AG10803 (cell line): ENCODE results near the gene SPAG6.
A peak's percentile ranks its signal among the peaks of the same experiment; 100 is the strongest.

Experiments used
- DNase-seq: peaks from one replicate; pipeline ENCODE4 v3.0.0; 2010; ENCODE audit warnings: low read depth
- H3K4me3 ChIP-seq: 2 replicates; pipeline ENCODE4 v1.5.1; 2011; ENCODE audit warnings: mild to moderate bottlenecking, low read length, control low read depth
- TF ChIP-seq, protein P1 (sequence below): conservative IDR thresholded peaks from 2 replicates; pipeline ENCODE4 v1.5.1; 2011; ENCODE audit warnings: mild to moderate bottlenecking, low read length, control low read depth, inconsistent platforms

Gene SPAG6

DNA sequence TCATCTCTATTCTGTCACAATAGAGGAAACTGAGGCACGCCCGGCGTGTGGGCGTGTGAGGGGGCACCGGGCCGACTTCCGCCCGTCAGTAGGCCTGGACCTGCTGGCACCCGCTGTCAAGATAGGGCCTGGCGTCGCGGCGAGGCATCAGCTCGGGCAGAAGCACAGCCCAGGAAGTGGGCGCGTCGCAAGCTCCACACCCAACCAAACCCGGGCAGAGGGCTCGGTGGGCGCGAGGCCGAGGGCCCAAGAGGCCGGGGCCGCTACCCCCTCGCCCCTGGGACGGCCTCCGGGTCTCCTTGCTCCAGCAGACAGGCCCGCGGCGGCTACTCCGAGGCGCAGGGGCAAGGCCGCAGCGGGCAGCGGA lies 91.2 kb downstream of the SPAG6 start:
- TF ChIP-seq, protein P1, sequence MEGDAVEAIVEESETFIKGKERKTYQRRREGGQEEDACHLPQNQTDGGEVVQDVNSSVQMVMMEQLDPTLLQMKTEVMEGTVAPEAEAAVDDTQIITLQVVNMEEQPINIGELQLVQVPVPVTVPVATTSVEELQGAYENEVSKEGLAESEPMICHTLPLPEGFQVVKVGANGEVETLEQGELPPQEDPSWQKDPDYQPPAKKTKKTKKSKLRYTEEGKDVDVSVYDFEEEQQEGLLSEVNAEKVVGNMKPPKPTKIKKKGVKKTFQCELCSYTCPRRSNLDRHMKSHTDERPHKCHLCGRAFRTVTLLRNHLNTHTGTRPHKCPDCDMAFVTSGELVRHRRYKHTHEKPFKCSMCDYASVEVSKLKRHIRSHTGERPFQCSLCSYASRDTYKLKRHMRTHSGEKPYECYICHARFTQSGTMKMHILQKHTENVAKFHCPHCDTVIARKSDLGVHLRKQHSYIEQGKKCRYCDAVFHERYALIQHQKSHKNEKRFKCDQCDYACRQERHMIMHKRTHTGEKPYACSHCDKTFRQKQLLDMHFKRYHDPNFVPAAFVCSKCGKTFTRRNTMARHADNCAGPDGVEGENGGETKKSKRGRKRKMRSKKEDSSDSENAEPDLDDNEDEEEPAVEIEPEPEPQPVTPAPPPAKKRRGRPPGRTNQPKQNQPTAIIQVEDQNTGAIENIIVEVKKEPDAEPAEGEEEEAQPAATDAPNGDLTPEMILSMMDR = no peak
- H3K4me3 ChIP-seq = peak overlapping the region; percentile 78
- no peak for DNase-seq

DNA sequence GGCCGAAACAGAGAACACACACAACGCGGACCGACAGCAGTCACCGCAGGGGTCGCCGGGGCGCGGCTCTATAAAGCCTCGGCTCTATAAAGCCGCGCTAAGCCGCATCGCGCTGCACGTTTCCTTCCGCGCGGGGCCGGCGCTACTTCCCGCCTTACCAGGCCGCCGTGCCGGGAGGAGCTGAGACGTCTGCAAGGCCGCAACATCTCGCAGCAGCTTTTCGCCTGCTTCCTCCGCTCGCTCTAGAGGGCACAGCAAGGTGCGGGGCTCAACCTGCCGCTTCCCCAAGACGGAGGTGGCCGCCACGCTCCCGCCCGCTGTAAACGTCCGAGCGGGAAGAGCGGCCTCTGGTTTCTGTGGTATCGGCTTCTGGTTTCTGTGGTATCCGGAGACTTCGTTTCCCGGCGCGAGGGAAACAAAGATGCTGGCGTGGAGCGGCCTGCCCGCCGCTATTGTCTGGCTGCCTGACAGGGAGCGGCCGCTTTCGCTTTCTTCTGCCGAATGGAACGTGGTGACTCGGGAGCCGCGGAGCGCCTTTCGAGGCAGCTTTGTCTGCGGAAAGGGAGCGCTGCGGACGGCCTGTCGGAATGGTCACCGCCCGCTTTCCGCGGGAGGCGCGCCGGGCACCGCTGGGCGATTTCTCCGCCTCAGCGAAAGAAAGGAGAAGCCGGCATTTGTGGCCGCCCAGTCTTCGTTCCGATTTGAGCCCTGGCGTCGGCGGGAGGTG lies 91.8 kb downstream of the SPAG6 start:
- peak overlapping the region; percentile 78 for H3K4me3 ChIP-seq
- peak; percentile 95 for DNase-seq
- TF ChIP-seq, protein P1 = no peak; the same call in 1 of the 2 replicates

DNA sequence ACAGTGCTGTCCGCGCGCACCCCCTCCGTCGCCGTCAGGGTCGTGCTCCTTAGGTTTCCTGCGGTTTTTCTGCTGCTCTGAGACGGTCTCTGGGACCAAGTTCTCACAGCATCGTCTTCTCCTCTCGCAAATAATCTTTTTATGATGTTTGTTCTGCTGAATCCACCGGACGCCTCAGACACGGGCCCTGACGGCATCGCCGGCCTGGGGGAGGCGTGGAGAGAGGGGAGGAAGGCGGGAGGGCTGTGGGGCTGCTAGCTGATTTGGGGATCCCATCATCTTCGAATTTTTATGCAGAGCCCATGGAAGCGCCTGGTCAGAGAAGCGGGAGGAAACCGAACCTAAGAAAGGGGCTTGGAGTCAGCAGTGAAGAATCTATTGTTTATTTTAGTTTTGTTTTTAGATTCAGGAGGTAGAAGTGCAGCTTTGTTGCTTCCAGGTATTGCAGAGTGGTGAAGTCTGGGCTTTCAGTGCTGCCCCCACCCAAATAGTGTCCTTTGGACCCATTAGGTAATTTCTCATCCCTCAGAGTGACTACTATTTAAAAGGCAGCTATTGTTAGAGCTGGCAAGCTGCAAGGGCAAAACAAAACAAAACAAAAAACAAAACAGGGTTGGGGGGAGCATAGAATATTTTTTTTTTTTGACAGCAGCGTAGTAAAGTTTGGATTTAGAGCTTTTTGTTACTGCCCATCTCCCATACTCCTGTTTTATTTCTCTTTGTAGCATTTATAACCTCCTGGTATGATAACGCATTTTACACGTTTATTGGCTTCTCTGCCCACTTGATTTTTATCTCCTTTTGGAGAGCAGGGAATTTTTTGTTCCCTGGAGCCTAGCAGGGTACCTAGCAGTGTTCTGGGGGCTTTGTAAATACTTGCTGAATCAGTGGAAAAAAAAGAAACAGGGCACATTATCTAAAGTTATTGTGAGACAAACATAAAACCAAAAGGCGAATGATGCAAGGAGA lies 92.6 kb downstream of the SPAG6 start:
- TF ChIP-seq, protein P1 = no peak
- H3K4me3 ChIP-seq = peak overlapping the region; percentile 78
- no peak for DNase-seq

DNA sequence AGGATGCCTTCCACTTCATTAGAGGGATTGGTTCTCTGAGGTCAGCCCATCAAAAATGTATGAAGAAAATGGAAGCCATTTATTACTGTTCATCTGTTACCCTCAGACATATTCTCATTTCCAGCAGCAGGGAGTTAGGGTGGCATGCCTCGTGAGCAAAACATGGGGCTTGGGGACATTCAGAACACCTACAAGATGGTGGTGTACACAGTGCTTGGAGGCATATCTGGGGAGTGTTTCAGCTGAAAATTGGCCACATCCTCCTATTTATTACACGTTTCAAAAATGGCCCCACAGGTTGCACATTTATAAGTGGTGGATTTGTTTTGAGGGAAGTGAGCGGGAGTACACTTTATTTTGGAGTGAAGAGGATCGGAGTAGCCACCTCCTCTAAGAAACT lies 93.4 kb downstream of the SPAG6 start:
- no peak for DNase-seq
- TF ChIP-seq, protein P1 = no peak
- peak overlapping the region; percentile 78 for H3K4me3 ChIP-seq

DNA sequence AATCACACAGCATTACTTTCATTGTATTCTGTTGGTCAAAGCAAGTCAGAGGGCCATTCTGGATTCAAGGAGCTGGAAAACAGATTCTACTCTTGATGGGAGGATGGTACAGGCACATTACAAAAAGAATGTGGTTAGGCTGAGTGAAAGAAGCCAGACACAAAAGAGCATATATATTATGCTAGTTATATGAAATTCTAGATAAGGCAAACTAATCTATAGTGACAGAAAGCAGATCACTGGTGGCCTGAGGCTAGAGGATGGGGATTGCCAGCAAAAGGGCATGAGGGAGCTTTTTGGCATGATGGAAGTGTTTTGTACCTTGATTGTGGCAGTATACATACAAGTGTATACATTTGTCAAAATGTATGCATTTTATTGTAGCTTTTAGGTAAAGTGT lies 96.8 kb downstream of the SPAG6 start:
- H3K4me3 ChIP-seq = no peak overlapping the region
- DNase-seq = no peak
- TF ChIP-seq, protein P1 = no peak

DNA sequence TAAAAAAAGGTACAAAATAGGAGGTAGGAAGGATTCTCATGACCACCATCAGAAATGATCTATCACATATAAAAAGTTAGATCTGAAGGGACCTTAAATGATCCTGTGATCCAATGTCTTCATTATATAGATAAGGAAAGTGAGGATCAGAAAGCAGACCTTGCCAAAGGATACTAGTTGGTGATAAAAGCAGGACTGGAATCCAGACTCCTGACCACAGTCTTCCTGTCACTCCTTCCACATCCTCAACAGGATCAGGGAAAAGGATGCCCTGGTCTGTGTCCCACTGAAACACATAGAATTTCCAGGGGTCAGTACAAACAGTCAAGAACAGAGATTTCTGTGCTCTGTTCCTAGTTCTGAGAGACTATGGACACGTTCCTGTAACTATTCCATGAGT lies 97.2 kb downstream of the SPAG6 start:
- TF ChIP-seq, protein P1 = no peak
- no peak overlapping the region for H3K4me3 ChIP-seq
- no peak for DNase-seq
